Measurements from ENCODE around the gene SMC6.
A peak's percentile ranks its signal among the peaks of the same experiment; 100 is the strongest.

The SMC6 gene

DNA sequence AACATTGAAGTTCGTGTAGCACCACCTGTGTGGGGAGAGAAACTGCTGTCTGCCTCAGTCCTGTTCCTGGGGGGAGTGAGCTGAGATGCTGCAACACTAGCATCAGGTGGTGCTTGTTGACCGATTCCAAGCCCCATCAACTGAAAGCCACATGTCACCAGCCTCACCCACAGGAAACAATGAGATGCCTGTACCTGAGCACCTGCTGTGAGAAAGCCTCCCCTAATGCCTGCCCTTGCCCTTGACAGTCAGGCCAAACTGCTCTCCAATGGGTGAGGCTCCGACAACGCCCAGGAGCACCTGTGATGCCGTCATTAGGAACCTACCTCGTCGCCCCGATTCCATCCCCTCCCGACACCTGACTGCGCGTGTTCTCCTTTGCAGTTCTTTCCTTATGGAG, 104.6 kb downstream of the SMC6 start:
- DNase-seq (ENCODE audit: low spot score) = no peak

DNA sequence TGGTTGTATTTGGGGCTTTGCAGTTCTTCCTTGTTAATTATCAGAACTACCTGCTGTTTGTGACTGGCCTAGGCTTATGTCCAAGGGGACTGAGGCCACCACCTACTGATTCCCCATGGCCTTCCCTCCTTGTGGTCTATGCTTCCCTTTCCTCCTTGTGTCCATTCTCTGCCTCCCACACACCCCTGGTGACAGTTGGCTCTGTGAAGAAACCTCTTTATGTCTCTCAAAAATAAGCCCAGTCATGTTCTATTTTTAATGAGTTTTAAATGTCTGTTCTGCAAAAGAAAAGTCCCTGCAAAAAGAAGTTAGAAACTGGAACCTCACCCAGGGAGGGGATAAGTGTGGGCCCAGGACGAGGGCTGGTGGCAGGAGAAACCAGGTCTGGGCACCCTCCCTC, 105.0 kb downstream of the SMC6 start:
- no peak for DNase-seq (ENCODE audit: low spot score)

DNA sequence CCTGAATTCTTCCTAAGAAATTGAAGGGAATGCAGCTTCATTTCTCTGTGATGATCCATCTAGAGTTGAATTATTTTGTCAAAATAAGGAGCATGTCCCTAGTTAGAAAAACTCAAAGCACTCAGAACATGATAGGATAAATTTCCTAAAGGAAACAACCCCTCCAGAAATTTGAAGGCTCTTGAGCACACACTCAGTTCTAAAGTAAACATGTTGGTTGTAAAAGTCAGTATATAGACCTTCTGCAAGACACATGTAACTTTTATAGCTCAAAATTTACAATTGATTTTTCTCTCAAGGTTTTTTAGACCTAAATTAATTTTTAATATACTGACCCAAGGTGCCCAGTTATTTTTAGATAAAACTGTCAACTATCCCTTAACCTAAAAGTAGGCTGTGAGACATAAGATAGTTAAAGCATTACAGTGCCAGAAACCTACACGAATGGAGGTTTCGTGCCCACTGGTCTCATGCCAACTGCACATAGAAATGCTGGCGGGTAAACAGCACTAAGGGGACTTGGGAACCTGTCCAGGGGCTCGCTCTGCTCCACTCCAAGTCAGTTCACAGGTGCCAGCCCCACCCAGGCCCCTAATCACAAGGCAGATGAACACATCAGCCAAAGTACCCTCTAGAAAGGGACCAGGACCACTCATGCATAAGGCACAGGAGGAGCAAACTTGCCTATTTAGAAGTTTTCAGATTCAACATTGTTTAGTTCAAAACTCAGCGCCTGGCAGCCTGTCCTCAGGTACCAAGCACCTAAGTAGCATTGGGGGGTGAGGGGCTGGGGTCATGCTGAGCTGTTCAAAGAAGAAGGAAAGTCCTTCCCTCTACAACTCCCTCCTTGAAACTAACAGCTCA, 106.5 kb downstream of the SMC6 start:
- DNase-seq (ENCODE audit: low spot score) = no peak

DNA sequence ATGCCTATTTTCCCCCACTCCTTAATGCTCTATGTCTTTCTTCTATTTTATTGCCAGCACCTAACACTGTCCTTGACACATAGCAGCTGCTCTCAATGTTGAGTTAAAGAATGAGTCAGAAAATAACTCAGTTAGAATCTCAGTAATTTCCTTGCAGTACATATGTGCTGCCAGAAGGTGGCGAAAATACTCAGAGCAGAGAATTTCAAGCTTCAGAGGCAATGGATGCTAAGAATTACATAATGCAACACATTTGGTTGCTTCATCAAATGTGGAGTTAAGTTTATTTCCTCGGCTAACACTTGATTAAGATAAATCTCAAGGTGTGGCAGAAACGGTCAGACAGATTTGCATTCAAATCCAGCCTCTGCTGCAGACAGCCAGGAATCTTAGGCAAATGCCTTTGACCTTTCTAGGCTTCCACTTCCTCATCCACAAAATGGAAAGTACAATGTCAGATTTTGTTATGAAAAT, 107.5 kb downstream of the SMC6 start:
- DNase-seq (ENCODE audit: low spot score) = peak; percentile 57

DNA sequence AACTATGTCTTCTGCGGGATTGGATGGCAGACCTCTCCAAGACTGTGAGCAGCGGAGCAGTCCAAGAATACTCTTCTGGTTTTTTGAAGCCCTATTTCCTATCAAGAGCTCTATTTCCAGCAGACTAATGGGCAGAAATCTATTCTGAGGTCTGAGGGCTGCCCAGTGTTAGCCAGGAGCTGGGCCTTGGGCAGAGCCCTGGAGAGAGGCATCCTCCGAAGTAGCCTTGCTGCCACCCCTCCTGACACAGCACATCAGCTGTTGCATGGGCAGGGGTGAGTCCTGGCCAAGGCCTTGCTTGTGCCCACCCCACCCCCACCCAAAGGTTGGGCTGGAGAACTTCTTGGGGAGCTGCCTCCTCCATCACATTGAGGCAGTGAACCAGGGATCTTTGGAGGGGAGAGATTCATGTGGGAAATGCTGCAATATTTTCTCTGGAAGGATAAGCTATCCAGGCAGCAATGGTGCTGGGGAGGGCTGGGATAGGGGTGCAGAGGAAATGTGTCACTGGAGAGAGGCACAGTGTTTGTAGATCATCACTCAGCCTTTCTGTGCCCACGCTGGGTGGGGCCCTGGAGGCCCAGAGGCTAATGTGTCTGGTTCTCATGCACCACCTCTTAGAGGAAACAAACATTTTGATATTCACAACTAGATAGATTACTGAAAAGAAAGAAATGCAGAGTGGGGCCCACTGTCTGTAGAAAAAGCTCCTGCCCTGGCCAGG, 108.5 kb downstream of the SMC6 start:
- no peak for DNase-seq (ENCODE audit: low spot score)

DNA sequence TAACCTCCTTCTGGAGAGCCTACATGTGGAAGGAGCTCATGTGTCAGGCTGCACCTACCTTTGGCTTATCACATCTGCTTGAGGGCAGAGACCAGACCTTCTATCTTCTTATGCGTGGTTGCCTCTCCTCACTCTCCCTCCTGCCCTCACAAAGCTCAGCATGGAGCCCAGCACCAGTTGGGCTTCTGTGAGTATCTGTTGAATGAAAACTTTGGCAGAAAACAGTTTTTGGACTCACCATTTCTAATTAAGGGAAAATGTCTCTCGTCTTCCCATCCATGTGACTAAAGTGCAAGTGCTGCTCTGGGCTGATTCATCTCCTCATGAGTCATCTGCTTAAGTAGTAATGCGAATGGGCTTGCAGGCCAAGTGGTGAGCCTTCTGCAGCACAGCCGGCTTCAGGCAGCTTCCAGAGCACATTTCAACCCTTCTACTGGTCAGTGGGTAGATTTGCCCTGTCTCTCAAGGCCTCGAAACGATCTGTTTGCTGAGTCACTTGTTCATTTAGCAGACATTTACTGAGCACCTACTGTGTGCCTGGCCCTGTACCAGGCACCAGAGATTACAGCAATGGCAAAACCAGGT, 110.5 kb downstream of the SMC6 start:
- DNase-seq (ENCODE audit: low spot score) = no peak

DNA sequence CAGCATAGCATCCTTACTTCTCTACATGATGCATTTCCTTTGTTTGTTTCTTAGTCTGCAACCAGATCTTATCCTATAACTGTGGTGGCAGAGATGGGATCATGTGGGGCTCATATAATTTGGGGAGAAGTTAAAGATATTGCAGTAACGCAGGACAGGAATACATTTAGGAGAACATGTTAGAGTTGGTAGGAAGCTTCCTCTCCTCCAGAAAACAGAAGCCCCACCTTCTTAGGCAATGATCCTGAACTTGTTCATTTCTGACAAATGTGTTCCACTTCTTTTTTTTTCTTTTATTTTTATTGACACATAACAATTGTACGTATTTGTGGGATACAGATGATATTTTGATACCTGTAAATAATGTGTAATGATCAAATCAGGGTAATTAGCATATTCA, 113.2 kb downstream of the SMC6 start:
- no peak for DNase-seq (ENCODE audit: low spot score)

DNA sequence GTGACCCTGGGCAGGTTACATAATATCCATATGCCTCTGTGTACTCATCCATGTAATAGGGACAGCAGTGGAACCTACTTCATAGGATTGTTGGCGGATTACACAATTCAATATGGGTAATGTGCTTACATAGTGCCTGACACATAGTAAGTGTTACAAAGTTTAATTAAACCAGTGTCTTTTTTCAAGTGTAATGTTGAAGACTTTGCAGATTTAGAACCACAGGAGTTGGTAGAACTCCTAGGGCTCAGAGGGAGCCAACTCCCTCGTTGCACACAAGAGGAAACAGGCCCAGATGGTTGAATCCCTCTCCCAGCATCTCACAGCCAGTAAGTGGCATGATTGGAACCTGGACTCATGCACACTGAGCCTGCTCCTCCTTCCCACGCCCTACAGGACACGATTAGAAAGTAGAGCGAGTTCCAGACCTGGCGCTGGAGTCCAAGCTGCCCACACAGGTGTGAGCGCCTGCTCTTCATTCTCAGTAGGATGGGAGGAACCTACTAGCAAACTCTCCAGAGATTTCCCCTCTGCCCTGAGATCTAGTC, 115.3 kb downstream of the SMC6 start:
- DNase-seq (ENCODE audit: low spot score) = no peak

DNA sequence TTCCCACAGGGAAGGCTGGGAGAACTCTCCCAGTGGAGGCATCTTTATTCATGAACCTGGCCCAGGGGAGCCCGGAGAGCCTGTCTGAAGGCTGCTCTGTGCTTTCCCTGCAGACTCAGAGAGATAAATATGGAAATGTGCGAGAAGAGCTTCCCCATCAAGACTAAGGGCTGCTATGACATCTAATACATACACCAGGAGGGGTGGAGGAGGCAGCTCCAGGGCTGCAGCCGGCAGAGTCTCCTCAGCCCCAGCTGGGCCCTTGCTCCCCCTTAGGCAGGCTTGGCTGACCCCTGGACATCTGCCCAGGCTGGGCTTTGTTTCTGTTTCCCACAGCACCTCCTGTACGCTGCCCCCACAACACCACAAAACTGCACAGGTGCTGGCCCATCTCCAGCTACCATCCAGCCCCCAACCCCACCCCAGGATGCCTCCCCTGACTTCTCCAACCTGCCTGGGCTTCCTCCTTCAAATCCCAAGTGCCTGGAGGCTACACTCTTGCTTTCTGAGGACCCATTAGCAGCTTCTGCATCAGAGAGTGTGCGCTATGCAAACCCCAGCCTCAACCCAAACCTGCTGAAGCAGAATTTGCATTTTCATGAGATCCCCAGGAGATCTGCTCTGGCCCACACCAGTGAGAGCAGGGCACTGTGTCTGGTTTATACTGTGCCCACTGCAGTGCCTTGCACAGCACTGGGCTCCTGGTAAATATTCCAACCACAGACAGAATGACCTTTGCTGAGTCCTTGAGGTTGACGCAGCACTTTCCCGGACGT, 116.3 kb downstream of the SMC6 start:
- DNase-seq (ENCODE audit: low spot score) = no peak

DNA sequence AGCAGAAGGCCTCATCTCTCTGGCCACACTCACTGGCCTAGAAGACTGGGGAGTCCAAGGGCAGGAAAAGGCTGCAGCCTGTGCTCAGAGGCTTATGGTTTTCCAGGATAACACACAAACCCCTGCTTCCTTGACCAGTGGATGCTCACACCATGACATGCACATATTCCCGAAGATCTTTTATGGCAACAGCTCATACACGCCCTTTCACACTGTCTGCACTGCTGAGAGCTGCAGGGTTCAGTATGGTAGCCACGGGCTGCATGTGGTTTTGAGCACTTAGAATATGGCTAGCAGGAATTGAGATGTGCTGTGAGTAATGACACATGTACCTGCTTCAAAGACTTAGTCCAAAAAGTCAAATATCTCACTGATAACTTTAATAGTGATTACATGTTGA, 117.4 kb downstream of the SMC6 start:
- DNase-seq (ENCODE audit: low spot score) = no peak

DNA sequence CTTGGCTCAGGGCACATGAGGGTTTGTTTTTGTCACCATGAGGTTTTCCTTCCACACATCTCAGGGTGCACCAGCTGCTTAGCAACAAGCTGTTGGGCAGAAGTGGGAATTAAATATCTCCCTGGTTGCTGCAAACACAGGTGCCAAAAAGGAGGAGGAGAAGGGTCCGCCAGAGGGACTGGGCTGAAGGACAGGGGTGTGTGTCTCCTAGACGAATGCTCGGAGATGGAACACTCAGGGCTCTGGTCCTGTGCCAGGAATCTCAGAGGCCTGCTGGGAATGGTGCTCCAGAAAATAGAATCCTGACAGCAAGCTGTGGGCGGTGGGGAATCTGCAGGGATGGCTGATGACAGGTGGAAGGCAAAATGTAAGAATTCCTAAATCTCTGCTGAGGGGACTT, 118.6 kb downstream of the SMC6 start:
- no peak for DNase-seq (ENCODE audit: low spot score)

DNA sequence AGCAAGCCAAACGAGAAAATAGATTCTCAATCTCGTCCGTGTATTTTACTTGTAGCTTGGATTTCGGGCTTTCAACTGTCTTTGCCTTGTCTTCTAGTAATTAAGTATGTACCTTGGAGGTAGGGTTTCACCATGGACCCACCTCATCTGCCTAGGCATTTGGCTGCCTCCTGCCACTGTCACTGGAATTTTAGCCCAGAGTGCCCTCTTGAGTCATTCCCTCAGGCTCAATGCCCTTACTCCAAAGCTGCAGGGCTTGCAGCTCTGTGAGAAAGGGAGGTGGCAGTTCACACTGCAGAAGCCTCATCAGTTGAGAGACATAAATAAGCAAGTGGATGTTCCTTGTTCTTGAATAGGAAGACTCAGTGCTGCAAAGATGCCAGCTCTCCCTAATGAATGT, 123.5 kb downstream of the SMC6 start:
- DNase-seq (ENCODE audit: low spot score) = no peak

DNA sequence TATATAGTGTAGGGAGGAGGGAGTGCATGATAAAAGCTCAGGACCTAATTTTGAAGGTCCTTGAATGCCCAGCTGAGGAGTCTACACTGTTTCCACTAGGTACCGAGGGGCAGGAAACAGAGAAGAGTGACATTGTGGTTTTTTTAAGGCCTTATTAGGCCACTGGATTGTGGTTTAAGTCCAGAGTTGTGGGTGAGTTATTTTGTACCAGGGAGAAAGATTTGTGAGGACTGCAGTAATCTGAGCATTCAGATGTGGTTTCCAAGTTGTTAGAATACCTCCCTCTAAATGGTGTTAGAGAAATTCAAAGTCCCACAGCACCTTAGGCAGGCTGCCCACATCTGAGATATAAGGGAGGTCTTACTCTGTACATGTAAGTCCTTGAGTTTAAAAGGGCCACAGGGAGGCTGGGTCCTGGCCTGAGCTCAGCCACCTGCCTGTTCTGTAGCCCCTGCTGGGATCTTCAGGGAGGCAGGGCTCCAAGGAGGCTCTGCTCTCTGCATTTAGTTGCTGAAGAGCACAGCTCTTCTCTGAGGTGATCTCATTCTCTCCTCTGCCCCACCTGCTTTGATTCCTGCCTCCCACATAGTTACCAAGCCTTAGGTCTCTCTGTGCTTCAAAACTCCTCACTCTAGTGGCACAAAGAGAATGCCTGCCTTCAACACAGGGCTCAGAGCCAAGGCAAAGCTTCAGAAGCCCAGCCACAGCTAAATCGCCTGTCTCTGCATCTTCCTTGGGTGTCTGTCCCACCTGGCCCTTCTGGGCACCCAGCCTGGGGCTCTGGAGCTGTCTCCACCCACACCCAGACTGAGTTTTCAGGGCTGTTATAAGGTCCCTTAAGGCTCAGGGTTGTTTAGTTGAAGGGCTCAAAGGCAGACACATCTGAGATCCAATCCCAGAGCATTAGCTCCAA, 125.0 kb downstream of the SMC6 start:
- DNase-seq (ENCODE audit: low spot score) = no peak

DNA sequence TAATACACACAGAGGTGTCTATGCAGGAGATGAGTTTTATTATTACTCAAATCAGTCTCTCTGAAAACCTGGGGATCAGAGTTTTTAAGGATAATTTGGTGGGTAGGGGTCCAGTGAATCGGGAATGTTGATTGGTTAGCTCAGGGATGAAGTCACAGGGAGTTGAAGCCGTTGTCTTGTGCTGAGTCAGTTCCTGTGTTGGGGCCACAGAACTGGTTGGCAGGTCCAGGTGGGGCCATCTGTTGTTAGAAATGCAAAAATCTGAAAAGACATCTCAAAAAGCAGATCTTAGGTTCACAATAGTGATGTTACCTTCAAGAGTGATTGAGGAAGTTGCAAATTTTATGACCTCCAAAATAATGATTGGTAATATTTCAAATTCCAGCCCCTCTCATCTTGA, 126.2 kb downstream of the SMC6 start:
- DNase-seq (ENCODE audit: low spot score) = no peak

DNA sequence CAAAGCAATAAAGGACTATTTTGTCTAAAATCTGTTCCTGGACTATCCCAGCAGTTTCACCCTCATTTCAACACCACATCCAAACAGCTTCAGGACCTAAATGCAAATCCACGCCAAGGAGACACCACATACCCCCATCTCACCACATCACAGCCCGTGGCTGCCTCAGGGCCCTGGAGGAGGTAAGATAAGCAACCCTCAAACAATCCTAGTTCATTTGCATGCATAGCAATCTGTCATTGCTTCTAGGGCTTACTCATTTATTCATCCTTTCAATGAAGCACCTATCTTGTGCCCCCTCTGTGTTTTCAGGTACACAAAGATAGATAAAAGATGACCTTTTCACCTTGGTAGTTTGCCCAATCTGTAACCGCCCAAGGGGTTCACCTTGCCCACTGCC, 126.6 kb downstream of the SMC6 start:
- no peak for DNase-seq (ENCODE audit: low spot score)

DNA sequence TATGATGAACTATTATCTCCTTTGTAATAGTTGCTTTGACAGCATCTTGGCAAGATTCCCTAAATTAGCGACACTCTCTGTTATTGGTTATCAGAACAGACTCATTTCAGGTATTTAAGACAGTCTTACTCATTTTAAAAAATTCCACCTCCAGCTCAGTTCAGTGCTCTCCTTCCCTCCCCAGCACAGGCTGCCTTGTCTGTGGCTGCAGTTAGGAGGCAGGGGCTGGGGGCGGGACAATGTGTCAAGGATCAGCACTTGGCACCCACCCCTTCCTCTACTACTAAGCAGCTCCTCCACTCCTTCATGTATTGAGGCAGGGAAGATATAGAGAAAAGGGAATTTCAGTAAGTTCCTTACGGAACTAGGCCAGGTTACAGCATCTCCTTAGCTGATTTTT, 128.2 kb downstream of the SMC6 start:
- DNase-seq (ENCODE audit: low spot score) = no peak

DNA sequence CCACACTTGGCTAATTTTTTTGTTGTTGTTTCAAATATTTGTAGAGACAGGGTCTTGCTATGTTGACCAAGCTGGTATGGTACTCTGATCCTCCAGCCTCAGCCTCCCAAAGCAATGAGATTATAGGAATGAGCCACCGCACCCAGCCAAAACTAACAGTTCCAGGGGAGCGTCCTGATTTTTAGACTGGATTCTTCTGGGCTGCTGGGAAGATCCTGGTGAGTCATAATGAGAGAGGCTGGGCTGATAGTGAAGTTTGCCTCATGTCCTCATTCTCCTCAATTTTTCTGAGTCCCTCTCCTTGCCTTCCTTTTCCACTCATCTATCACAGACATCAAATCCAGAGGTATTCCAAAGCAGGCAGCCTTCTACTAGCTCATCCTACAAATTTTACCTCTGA, 131.8 kb downstream of the SMC6 start:
- DNase-seq (ENCODE audit: low spot score) = no peak

DNA sequence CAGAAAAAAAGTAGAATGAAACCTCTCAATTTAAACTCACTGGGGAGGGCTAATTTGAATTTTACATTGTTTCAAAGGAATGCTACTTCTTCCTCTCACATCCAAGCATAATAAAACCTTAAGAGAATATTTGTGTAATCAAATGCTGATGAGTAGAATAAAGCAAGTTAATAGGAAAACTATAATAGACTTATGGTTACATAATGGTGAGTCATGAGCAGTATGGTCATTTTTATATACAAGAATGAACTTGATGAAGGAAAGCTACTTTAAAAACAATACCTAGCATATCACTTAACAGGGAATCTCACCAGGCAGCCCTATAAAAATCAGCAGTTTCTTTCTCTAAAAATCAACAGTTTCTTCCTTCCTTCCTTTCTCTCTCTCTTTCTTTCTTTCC, 132.8 kb downstream of the SMC6 start:
- DNase-seq (ENCODE audit: low spot score) = no peak

DNA sequence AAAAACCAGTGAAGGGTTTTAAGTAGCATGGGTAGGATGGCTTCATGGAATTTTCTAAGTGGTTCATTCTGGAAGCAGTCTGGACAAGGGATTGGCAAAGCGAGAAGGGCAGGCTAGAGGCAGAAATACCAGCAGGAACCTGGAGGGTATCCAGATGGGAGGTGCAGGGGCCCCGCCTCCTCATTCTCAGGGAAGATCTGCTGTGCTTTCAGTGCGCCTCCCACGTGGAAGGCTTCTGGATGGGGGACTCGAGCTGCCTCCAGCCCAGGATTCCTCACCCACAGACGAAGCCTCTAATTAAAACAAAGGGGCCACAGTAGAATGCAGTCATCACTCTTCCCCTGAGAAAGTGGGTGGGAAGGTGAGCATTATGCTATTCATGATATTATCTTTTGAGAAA, 133.3 kb downstream of the SMC6 start:
- DNase-seq (ENCODE audit: low spot score) = no peak

DNA sequence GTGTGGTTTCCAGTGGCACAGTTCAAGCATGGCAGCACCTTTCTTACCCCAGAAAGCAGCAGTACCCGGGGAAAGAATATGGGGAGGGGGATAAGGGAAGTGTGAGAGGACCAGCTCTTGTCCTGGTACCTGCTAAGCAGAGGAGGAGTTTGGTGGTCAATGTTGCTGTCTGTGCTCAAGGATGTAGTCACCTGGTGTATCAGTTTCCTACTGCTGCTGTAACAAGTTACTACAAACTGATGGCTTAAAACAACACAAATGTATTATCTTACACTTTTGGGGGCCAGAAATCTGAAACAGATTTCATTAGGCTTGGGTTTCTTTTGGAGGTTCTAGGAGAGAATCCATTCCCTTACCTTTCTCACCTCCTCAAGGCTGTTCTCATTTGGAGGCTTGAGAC, 135.7 kb downstream of the SMC6 start:
- no peak for DNase-seq (ENCODE audit: low spot score)

DNA sequence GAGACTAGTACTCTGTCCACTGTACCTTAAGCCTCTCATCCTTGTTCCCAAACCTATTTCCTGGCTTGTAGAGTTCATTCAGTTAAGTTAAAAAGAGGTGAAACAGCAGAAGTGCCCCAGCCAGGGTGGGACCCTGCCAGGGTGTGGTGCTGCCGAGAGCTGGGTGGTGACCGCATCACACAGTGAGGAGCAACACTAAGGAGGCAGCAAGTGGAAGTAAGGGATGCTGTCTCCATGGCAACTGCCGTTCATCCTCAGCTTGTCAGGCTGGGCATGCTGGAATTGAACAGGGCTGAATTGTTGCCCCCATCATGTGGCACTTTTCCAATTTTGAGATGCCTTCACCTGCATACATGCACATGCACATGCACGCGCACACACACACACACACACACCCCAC, 136.1 kb downstream of the SMC6 start:
- DNase-seq (ENCODE audit: low spot score) = no peak
